ENCODE results near the gene TPD52L3. TPM values are rescaled to one million over a fixed set of nuclear protein-coding genes. Genes with fewer than 3 reads are reported as not detected.

Gene TPD52L3
- total and polyA plus RNA-seq, 2 of the 13 experiments (the other 11 are each of a cell fraction or from before 2014, with no cell fraction given): not detected

GRCh38 chr9:6351737-6352136 lies 23.6 kb downstream of the TPD52L3 start:
- POLR2A ChIA-PET: no interaction called here
- BruUV-seq (replicated peaks): no TSS peak
- H4K20me1 ChIP-seq (ENCODE audit: insufficient read depth, low read length): no peaks in the 10 kb centered on the region
- H3K4me3 ChIP-seq (replicated peaks in 1 of 3; ENCODE audit: insufficient read depth in 1 of 3, low read depth in 2 of 3, low read length in 3 of 3): no peak overlapping the region
- no peak overlapping the region for H3K4me2 ChIP-seq (ENCODE audit: low read depth, low read length)
- no peaks in the 10 kb centered on the region; the same call in 1 of the 2 replicates for H3K4me1 ChIP-seq (ENCODE audit: insufficient read depth, low read length)
- no peaks in the 10 kb centered on the region for H3K36me3 ChIP-seq (replicated peaks in 1 of 2; ENCODE audit: control insufficient read depth in 1 of 2, insufficient read depth in 2 of 2, low read length in 2 of 2)
- intact Hi-C loops (cut with micrococcal nuclease; ENCODE audit: unreplicated experiment): loop anchor here (10.0 kb wide), 1 partner anchor 143 kb away; no protein-coding TSS in a partner anchor
- H3K9ac ChIP-seq (ENCODE audit: insufficient read depth, low read depth, low read length): no peak overlapping the region
- H2AFZ ChIP-seq (ENCODE audit: low read length): no peak overlapping the region
- ATAC-seq: no peak
- H3K27ac ChIP-seq (ENCODE audit: extremely low read length, insufficient read depth, low read length): no peak overlapping the region
- no peaks in the 10 kb centered on the region for H3K9me3 ChIP-seq (ENCODE audit: low read length)
- peaks cover 0 to 1% of the 10 kb centered on the region in 2 experiments; a peak in 1 of 5 replicates for H3K27me3 ChIP-seq (ENCODE audit: control insufficient read depth in 1 of 2, insufficient read depth in 2 of 2, low read length in 2 of 2)
- no peak for TF ChIP-seq ZNF142 (CRISPR knock-in tag; IDR thresholded peaks at IDR 0.05)
- TF ChIP-seq ZNF782 (CRISPR knock-in tag; IDR thresholded peaks at IDR 0.05; ENCODE audit: borderline replicate concordance): no peak
- no peak for TF ChIP-seq ZNF577 (CRISPR knock-in tag; IDR thresholded peaks at IDR 0.05; ENCODE audit: borderline replicate concordance, low read depth)
- in situ Hi-C loops (cut with HindIII; ENCODE audit: extremely low pct_ligation_motif_present, low pct_unique_long_range_greater_than_20kb): loop anchor here (5.0 to 25.0 kb wide), 2 partner anchors 216 to 336 kb away; no protein-coding TSS in a partner anchor
- CTCF ChIA-PET (ENCODE audit: low intra/inter-chr PET ratio, low total read pairs): no interaction called here
- no peak for DNase-seq (ENCODE audit: low spot score)
- H3K79me2 ChIP-seq (ENCODE audit: insufficient read depth, low read length): no peaks in the 10 kb centered on the region
- FAIRE-seq: no peak

Data from HepG2 (cell line).